GM19023 (cell line): ENCODE measurements around the gene TRPV5.

Experiments
- ATAC-seq: cut with Tn5 transposase; IDR thresholded peaks from one replicate; pipeline ENCODE4 v1.9.1; 2021; ENCODE audit warnings: mild to moderate bottlenecking, moderate library complexity; ENCODE audit not compliant: unreplicated experiment

Gene TRPV5

DNA sequence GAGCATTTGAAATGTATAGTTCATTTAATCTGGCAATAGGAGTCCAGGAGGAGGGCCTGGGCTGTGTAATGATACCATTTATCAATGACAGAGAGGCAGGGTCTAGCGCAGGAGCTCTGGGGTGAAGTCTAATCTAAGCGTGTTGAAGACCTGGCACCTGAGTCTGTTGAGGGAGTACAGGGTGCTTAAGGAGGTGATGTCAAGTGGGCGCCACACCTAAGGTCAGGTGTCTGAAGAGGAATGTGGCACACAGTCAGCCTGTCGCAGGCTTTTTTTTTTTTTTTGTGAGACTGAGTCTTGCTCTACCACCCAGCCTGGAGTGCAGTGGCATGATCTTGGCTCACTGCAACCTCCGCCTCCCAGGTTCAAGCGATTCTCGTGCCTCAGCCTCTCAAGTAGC is 8.0 kb upstream of the TRPV5 start:
- no peak for ATAC-seq

- ATAC-seq: no peak
Measured at GRCh38 chr7:142940966-142941535, 7.5 kb upstream of the TRPV5 start.

GRCh38 chr7:142939226-142939910 is 5.8 kb upstream of the TRPV5 start, which contains the start of gene LLCFC1:
Gene LLCFC1, plus strand, starts transcription at chr7:142939484. Its CDS starts 138 bp downstream, at chr7:142939622.
- no peak for ATAC-seq

DNA sequence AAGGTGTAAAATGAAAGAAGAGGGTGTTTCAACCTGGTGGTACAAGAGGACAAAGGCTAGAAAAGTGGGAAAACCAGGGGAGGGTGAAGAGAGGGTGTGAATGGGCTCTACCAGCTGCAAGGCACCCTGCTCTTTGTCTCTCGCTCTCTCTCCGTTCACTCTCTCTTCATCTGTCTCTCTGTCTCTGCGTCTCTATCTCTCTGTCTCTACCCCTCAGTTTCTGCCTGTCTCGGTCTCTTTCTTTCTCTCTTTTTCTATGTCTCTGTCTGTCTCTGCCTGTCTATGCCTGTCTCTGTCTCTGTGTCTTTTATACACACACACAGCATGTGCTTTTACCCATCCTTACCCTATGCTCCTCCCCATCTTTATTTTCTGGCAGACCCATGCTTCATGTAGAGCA is 5.1 kb upstream of the TRPV5 start:
- ATAC-seq: no peak

DNA sequence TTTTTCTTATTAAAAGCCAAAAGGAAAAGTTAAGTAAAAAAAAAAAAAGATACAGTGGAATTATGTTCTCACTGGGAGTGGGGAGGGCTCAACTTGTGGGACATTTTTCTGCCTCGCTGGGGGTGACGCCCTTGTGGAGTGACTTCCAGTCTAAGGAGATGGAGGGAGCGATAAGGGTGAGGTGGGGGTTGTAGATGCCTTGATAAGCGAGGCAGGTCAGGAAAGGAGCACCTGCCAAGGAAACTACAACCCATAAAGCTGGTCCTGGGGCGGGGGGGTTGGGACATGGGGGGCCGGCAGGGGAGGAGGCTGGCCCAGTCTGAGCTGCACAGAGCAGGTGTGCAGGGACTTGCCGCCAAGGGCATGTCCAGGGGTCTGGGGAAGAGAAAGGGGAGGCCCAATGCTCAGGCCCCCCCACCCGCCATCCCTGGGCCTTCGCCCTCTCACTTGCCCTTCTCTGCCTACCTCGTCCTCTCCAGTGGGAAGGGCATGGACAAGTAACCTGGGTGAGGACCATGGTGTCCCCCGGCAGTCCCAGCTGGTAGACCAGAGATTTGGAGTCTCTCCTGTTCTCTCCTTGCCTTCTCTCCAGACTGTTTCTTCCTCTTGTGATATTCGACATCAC is 2.5 kb upstream of the TRPV5 start:
- no peak for ATAC-seq

DNA sequence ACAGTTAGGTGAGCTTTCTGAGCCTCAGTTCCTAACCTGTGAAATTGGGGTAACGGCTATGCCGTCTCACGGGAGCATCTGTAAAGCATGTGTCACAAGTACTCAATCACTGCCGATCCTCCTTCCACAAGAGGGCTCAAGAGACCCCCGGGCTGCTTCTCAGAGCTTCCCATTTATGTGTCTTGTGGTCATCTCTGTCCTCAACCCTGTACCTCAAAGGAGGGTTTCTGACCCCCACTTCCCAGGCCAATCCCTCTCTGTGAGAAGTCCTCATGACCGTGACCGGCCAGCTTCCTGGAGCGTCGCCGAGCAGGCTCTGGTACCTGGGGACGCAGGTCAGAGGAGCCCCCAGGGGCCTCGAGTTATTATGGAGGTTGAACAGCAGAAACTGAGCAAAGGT is 510 bp upstream of the TRPV5 start:
- no peak for ATAC-seq

- ATAC-seq: no peak
Measured at GRCh38 chr7:142933092-142933475, 462 bp downstream of the TRPV5 start.

DNA sequence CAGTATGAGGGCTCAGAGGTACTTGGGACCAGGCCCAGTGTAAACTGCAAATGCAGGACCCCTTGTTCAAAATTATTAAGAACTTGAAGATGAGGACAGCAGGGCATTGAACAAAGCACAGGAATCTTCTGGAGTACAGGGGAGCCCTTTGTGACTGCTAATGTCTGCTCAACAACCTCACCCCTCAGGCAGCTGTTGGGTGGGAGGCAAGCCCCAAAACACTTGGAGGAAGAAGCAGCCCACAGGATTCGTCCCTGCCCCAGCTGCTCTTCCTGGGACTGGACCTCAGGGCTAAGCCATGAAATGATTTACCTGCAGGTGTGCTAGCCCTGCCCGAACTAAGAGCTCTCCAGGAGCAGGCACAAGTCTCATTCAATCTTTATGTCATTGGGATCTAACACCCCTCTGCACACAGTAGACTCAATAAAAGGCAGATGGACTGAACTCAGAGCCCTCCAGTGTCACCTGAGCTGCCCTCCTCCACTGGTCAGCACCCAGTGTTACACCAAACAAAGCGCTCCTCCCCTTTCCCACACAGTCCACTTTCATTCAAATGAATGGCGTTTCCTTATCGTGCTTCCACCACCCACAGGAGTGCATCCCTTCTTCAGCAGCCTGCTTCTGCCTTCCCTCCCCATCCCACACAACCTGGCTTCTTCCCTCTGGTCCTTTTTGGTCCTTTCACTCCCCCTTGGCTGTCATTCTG is 1.0 kb downstream of the TRPV5 start:
- ATAC-seq: no peak

GRCh38 chr7:142930126-142930730 is 3.3 kb downstream of the TRPV5 start:
- ATAC-seq: no peak

DNA sequence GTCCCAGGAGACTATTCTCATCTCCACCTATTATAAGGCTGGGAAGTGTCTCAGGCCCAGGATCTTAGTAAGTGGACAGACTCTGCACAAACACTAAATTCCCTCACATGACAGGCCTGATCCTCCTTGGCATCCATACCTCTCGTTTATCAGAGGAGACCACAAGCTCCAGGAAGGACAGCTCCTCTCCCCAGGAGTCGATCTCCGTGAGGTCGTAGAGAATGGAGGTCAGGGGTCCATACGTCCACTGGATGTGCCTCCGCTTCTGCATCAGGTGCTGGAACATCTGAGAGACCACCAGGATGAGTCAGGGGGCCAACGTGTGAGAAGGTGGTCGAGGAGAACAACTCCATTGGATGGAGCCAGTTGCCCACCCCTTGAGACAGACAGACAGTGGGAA is 5.6 kb downstream of the TRPV5 start:
- no peak for ATAC-seq

DNA sequence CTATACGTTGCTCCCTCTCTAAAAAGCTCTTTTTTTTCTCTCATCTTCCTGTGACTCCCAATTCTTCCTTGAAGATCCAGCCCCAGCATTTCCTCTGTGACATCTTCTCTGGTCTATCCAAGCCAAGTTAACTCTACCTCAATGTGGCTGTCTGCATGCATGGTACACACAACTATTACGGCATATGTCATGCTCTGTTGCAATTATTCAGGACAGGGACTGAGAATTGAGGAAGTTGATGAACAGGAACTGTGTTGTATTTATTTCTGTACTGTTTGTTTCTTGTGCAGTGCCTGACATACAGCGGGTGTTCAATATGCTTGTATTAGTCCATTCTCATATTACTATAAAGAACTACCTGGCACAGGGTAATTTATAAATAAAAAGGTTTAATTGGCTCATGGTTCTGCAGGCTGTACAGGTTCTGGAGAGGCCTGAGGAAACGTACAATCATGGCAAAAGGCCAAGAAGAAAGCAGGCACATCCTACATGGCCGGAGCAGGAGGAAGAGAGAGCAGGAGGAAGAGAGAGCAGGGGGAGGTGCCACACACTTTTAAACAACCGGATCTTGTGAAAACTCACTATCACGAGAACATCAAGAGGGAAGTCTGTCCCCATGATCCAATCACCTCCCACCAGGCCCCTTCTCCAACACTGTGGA is 6.3 kb downstream of the TRPV5 start:
- no peak for ATAC-seq

GRCh38 chr7:142925413-142925812 is 8.1 kb downstream of the TRPV5 start:
- no peak for ATAC-seq

DNA sequence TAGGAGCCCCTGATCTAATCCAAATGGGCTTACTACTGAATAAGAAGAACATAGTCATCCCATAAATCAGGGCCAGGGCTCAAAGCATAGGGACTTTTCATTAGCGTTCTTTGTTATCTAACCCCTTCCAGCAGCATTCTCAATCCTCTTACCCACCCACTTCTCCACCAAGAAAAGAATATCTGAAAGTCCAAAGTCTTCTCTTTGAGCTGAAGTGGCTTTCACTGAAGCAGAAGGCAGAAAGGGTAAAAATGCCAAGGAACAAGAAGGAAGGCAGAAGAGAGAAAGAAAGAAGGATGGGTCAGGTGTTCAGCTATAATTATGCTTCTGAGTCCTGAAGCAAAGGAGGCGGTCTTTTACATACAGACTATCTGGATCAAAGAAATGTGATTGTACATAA is 10.2 kb downstream of the TRPV5 start:
- ATAC-seq: no peak

DNA sequence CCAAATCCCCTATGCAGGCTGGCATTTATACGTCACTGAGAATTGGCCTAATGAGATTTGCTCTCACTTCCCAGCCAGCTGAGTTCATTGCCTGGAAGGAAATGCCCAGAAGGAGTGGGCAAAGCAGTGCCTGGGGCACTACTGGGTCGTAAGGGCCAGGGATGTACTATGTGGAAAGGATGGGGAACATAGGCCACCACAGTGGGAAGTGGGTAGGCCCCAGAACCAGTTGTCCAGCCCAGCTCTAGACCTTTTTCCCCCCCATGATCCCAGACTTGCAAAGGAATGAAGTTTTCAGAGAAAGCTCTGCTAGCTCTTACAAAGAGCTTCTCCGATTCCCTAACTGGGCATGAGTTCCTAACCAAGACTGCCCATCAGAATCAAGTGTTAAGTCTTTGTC is 13.9 kb downstream of the TRPV5 start:
- ATAC-seq: no peak

DNA sequence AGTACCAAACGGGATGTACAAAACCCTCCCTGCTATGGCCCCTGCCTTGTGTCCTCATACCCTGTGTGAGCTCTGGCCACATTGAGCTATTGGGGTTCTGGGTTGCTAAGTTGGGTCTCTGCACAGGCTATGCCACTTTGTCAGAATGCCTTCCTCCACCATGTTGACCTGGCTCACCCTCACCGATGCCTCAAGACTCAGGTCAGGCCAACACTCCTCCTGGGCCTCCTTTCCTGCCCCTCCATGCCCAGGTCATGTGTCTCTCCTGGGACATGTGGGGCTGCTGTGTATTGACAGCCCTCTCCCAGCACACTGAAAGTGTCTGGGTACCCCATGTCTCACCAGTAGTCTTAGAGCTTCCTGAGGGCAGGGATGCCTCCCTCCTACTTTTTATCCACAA is 14.6 kb downstream of the TRPV5 start:
- ATAC-seq: no peak

DNA sequence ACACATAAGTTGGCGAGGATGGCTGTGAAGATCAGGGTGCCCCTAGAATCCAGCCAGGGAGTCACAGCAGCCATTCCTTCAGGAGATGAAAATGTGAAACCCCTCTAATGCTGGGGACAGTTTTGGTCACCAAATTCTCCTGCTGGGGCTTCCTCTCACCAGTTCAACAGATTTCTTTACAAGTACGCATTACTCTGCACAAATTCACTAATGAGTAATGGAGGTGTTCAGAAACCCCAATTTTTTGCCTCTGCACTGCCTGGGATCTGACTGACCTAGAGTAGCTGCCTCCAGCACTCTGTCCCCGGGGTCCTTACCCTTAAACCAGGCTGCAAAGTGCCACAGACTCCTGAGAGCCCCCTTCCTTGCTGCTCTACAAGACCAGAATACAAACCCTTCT is 16.1 kb downstream of the TRPV5 start:
- ATAC-seq: no peak

- ATAC-seq: no peak
Measured at GRCh38 chr7:142916508-142916907, 17.0 kb downstream of the TRPV5 start.

DNA sequence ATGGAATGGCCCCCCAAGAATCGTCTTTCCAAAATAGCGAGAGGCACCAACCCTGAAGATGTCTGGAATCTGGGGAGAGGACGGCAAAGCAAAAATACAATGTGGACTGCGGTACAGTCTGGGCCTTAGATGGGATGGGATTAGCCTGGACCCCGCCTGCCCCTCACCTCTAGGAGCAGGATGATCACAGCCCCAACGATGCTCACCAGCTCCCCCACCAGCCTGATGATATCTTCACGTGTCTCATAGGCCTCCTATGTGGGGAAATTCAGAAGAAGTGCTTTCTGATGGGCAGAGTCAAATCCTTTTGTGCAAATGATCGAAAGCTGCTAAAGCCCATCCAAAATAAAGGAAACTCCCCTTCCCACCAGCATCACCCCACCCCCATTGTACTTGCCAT is 18.2 kb downstream of the TRPV5 start:
- no peak for ATAC-seq

GRCh38 chr7:142914121-142914520 is 19.4 kb downstream of the TRPV5 start:
- ATAC-seq: no peak

DNA sequence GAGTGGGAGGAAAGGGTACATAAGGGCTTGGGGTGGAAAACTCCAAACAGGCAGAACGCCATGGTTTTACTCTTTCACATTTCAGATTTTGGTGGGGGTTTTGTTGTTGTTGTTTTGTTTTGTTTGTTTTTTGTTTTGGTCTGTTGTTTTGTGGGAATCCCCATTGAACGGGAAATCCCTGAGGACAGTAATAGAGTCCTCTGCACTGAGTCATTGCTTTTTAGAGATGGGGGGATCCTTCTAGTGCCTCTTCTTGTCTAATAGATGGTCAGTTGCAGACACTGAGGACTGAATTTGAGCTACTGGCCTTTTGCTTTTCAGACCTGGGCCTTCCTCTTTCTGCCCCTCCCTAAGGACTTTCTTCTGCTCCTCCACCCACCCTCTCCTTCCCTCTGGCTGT is 20.0 kb downstream of the TRPV5 start:
- no peak for ATAC-seq

- ATAC-seq: no peak
Measured at GRCh38 chr7:142913051-142913450, 20.5 kb downstream of the TRPV5 start.
